Loucy (cell line): ENCODE data around the gene ADGRF4.

Experiments used
- H2AFZ ChIP-seq: fragments of 200-600 bp; sonication (generic); 2 replicates; pipeline ENCODE4 v1.6.0; 2016; ENCODE audit warnings: antibody characterized with exemption, mild to moderate bottlenecking, low read length, moderate library complexity
- H3F3A ChIP-seq: fragments of 200-600 bp; 2 replicates; pipeline ENCODE4 v1.6.0; 2016; ENCODE audit warnings: antibody characterized with exemption, low read depth, mild to moderate bottlenecking
- H3K27me3 ChIP-seq: fragments of 200-600 bp; sonication (generic); 2 replicates; pipeline ENCODE4 v1.6.1; 2014; ENCODE audit warnings: low read length, mild to moderate bottlenecking; ENCODE audit not compliant: insufficient read depth, poor library complexity, severe bottlenecking
- H3K36me3 ChIP-seq: fragments of 200-600 bp; sonication (generic); 2 replicates; pipeline ENCODE4 v1.6.1; 2016; ENCODE audit warnings: low read length; ENCODE audit not compliant: insufficient read depth
- H3K4me1 ChIP-seq: fragments of 200-600 bp; sonication (generic); 2 replicates; pipeline ENCODE4 v1.5.1; 2014; ENCODE audit warnings: low read length, mild to moderate bottlenecking; ENCODE audit not compliant: insufficient read depth, poor library complexity, severe bottlenecking
- H3K4me2 ChIP-seq: fragments of 200-600 bp; sonication (generic); 2 replicates; pipeline ENCODE4 v1.6.0; 2014; ENCODE audit warnings: antibody characterized with exemption, low read length, low read depth, mild to moderate bottlenecking; ENCODE audit not compliant: poor library complexity, severe bottlenecking
- H3K4me3 ChIP-seq: fragments of 200-600 bp; sonication (generic); 2 replicates; pipeline ENCODE4 v1.5.1; 2014; ENCODE audit warnings: low read length, mild to moderate bottlenecking, mixed read lengths; ENCODE audit not compliant: poor library complexity, severe bottlenecking
- H3K79me2 ChIP-seq: fragments of 200-600 bp; sonication (generic); 2 replicates; pipeline ENCODE4 v1.6.1; 2014; ENCODE audit warnings: low read length; ENCODE audit not compliant: insufficient read depth
- H3K9ac ChIP-seq: fragments of 200-600 bp; sonication (generic); 2 replicates; pipeline ENCODE4 v1.6.0; 2014; ENCODE audit warnings: mild to moderate bottlenecking, low read depth, low read length, moderate library complexity; ENCODE audit not compliant: poor library complexity, severe bottlenecking
- H3K9me2 ChIP-seq: fragments of 200-600 bp; sonication (generic); replicated peaks from 2 replicates; pipeline ENCODE4 v1.6.1; 2016; ENCODE audit warnings: low read depth, low read length, mixed read lengths
- H3K9me3 ChIP-seq: fragments of 200-600 bp; sonication (generic); 2 replicates; pipeline ENCODE4 v1.6.1; 2014; ENCODE audit warnings: mild to moderate bottlenecking, antibody characterized with exemption, low read length, low read depth; ENCODE audit not compliant: insufficient read depth
- H4K20me1 ChIP-seq: fragments of 200-600 bp; sonication (generic); 2 replicates; pipeline ENCODE4 v1.6.0; 2014; ENCODE audit warnings: antibody characterized with exemption, low read length, mild to moderate bottlenecking; ENCODE audit not compliant: insufficient read depth, poor library complexity, severe bottlenecking
- CTCF ChIP-seq: fragments of 200-600 bp; sonication (generic); conservative IDR thresholded peaks from 2 replicates; pipeline ENCODE4 v1.5.1; 2014; ENCODE audit warnings: mild to moderate bottlenecking, antibody characterized with exemption, low read length
- EZH2phosphoT487 ChIP-seq: fragments of 200-600 bp; IDR thresholded peaks from 2 replicates; pipeline ENCODE4 v1.6.1; 2018; ENCODE audit warnings: antibody characterized with exemption, mild to moderate bottlenecking, moderate library complexity, borderline replicate concordance

ADGRF4 gene

GRCh38 chr6:47669684-47670513, 28.5 kb upstream of the ADGRF4 start:
- Histone ChIP-seq H3F3A (no peaks in the 10 kb centered on the region), H4K20me1 (no peaks in the 10 kb centered on the region), H3K9me3 (no peaks in the 10 kb centered on the region), H3K79me2 (no peaks in the 10 kb centered on the region), H3K4me3 (no peak overlapping the region), H3K9ac (no peak overlapping the region), H3K27me3 (no peaks in the 10 kb centered on the region), H2AFZ (no peak overlapping the region), H3K4me1 (no peaks in the 10 kb centered on the region), H3K36me3 (no peaks in the 10 kb centered on the region), H3K9me2 (no peaks in the 10 kb centered on the region), H3K4me2 (no peak overlapping the region)
- no peak for TF ChIP-seq CTCF
- TF ChIP-seq EZH2phosphoT487 = no peak

- no peak overlapping the region for H2AFZ ChIP-seq
- H3K9ac ChIP-seq = no peak overlapping the region
- no peaks in the 10 kb centered on the region for H3K27me3 ChIP-seq
- H3K9me3 ChIP-seq = no peaks in the 10 kb centered on the region
- no peak for TF ChIP-seq EZH2phosphoT487
- no peak for TF ChIP-seq CTCF
- H3K9me2 ChIP-seq = no peaks in the 10 kb centered on the region
- H3F3A ChIP-seq = no peaks in the 10 kb centered on the region
- H3K4me1 ChIP-seq = no peaks in the 10 kb centered on the region
- H3K4me2 ChIP-seq = no peak overlapping the region
- no peaks in the 10 kb centered on the region for H4K20me1 ChIP-seq
- no peaks in the 10 kb centered on the region for H3K79me2 ChIP-seq
- H3K36me3 ChIP-seq = no peaks in the 10 kb centered on the region
- no peak overlapping the region for H3K4me3 ChIP-seq
Observed at GRCh38 chr6:47670851-47671250, 27.5 kb upstream of the ADGRF4 start.

- no peak for TF ChIP-seq EZH2phosphoT487
Observed at GRCh38 chr6:47671777-47672176, 26.6 kb upstream of the ADGRF4 start.

GRCh38 chr6:47672816-47673215, 25.6 kb upstream of the ADGRF4 start:
- no peak overlapping the region for H3K4me3 ChIP-seq
- TF ChIP-seq EZH2phosphoT487 = no peak
- no peak for TF ChIP-seq CTCF
- no peak overlapping the region for H3K4me2 ChIP-seq
- no peaks in the 10 kb centered on the region for H3F3A ChIP-seq
- no peaks in the 10 kb centered on the region for H3K9me2 ChIP-seq
- no peaks in the 10 kb centered on the region for H3K79me2 ChIP-seq
- H2AFZ ChIP-seq = no peak overlapping the region
- H4K20me1 ChIP-seq = no peaks in the 10 kb centered on the region
- no peak overlapping the region for H3K9ac ChIP-seq
- no peaks in the 10 kb centered on the region for H3K27me3 ChIP-seq
- H3K4me1 ChIP-seq = no peaks in the 10 kb centered on the region
- no peaks in the 10 kb centered on the region for H3K9me3 ChIP-seq
- no peaks in the 10 kb centered on the region for H3K36me3 ChIP-seq

More at GRCh38 chr6:47671777-47672176, 26.6 kb upstream of the ADGRF4 start:
- Histone ChIP-seq H3K9ac (no peak overlapping the region), H3K79me2 (no peaks in the 10 kb centered on the region), H3K4me1 (no peaks in the 10 kb centered on the region), H3K4me2 (no peak overlapping the region), H3F3A (no peaks in the 10 kb centered on the region), H3K27me3 (no peaks in the 10 kb centered on the region), H3K4me3 (no peak overlapping the region), H4K20me1 (no peaks in the 10 kb centered on the region), H2AFZ (no peak overlapping the region), H3K9me2 (no peaks in the 10 kb centered on the region), H3K9me3 (no peaks in the 10 kb centered on the region), H3K36me3 (no peaks in the 10 kb centered on the region)
